SK-N-SH (cell line): ENCODE measurements around the gene ITGA1. TPM values are rescaled to one million over a fixed set of nuclear protein-coding genes. Genes with fewer than 3 reads are reported as not detected.

Source experiments
- CTCF ChIA-PET: fragments of 300-600, 350-600 bp; formaldehyde crosslinking; extraction: SDS; loops from one replicate; lab custom pipeline; 2021; lab: Yijun Ruan, JAX
- POLR2A ChIA-PET: fragments of 350-600 bp; sonication (Branson Sonifier 250); formaldehyde crosslinking; extraction: SDS; loops from one replicate; lab custom pipeline; 2020; ENCODE audit warnings: antibody characterized with exemption, inconsistent platforms; lab: Yijun Ruan, JAX
- DNase-seq: peaks from one replicate; pipeline ENCODE4 v3.0.0; 2012
- H2AFZ ChIP-seq: fragments of 200-600 bp; sonication (generic); 2 replicates; pipeline ENCODE4 v1.8.1; 2016; ENCODE audit warnings: antibody characterized with exemption, mild to moderate bottlenecking, low read depth
- H3F3A ChIP-seq: fragments of 200-600 bp; sonication (generic); replicated peaks from 2 replicates; pipeline ENCODE3; 2016; ENCODE audit warnings: antibody characterized with exemption, mild to moderate bottlenecking; ENCODE audit not compliant: insufficient read depth
- H3K27ac ChIP-seq, 2 experiments: fragments of 200-500 bp in 1 of 2; fragments of 200-600 bp in 1 of 2; sonication (Bioruptor generic) in 1 of 2; sonication (generic), shearing (Covaris generic) in 1 of 2; 2 replicates each; pipeline versions ENCODE4 v1.5.1 to v1.6.1; 2014 to 2016; ENCODE audit warnings: low read depth in 2 of 2, inconsistent platforms in 1 of 2, low read length in 1 of 2, mild to moderate bottlenecking in 1 of 2, mixed read lengths in 1 of 2
- H3K27me3 ChIP-seq: fragments of 200-600 bp; sonication (generic), shearing (Covaris generic); 2 replicates; pipeline ENCODE4 v1.6.1; 2016; ENCODE audit warnings: mixed run types; ENCODE audit not compliant: insufficient read depth
- H3K36me3 ChIP-seq, 2 experiments: fragments of 200-500 bp in 1 of 2; fragments of 200-600 bp in 1 of 2; sonication (Bioruptor generic) in 1 of 2; sonication (generic) in 1 of 2; replicated peaks in 1 of 2; 2 replicates each; pipeline versions ENCODE3 to v1.5.1; 2014 to 2016; ENCODE audit warnings: low read length in 1 of 2, mild to moderate bottlenecking in 1 of 2; ENCODE audit not compliant: insufficient read depth in 2 of 2, control insufficient read depth in 1 of 2
- H3K4me1 ChIP-seq, 2 experiments: fragments of 200-500 bp in 1 of 2; fragments of 200-600 bp in 1 of 2; sonication (Bioruptor generic) in 1 of 2; sonication (generic), shearing (Covaris generic) in 1 of 2; 2 replicates each; pipeline versions ENCODE4 v1.5.1 to v1.6.1; 2014 to 2016; ENCODE audit warnings: low read depth in 1 of 2, low read length in 1 of 2, mixed run types in 1 of 2; ENCODE audit not compliant: insufficient read depth in 2 of 2, control insufficient read depth in 1 of 2
- H3K4me2 ChIP-seq: fragments of 200-600 bp; sonication (generic), shearing (Covaris generic); 2 replicates; pipeline ENCODE4 v1.6.1; 2017; ENCODE audit warnings: mixed run types
- H3K4me3 ChIP-seq, 2 experiments: fragments of 200-500 bp in 1 of 2; fragments of 200-600 bp in 1 of 2; sonication (Bioruptor generic) in 1 of 2; sonication (generic), shearing (Covaris generic) in 1 of 2; 2 replicates each; pipeline versions ENCODE4 v1.5.1 to v1.8.1; 2014 to 2016; ENCODE audit warnings: low read depth in 2 of 2, inconsistent platforms in 1 of 2, low read length in 1 of 2, mild to moderate bottlenecking in 1 of 2, mixed read lengths in 1 of 2, moderate library complexity in 1 of 2
- H3K79me2 ChIP-seq: fragments of 200-600 bp; sonication (generic); 2 replicates; pipeline ENCODE4 v1.8.1; 2017; ENCODE audit warnings: mild to moderate bottlenecking; ENCODE audit not compliant: insufficient read depth
- H3K9ac ChIP-seq: fragments of 200-600 bp; sonication (generic); 2 replicates; pipeline ENCODE4 v1.6.1; 2017; ENCODE audit warnings: mixed run types
- H3K9me2 ChIP-seq: fragments of 200-600 bp; sonication (generic); 2 replicates; pipeline ENCODE4 v1.6.1; 2017; ENCODE audit warnings: mixed run types
- H3K9me3 ChIP-seq: fragments of 200-600 bp; sonication (generic); 2 replicates; pipeline ENCODE4 v1.6.1; 2017; ENCODE audit warnings: mixed run types, mild to moderate bottlenecking, moderate library complexity
- H4K20me1 ChIP-seq: fragments of 200-600 bp; sonication (generic); 2 replicates; pipeline ENCODE4 v1.6.1; 2017; ENCODE audit warnings: mild to moderate bottlenecking, mixed run types; ENCODE audit not compliant: insufficient read depth
- CTCF ChIP-seq: fragments of 200-600 bp; sonication (generic); IDR thresholded peaks from 2 replicates; pipeline ENCODE4 v1.6.1; 2017; ENCODE audit warnings: antibody characterized with exemption, mild to moderate bottlenecking, moderate library complexity
- ELF1 ChIP-seq: IDR thresholded peaks from 2 replicates; pipeline ENCODE4 v1.4.0; 2012
- GABPA ChIP-seq: IDR thresholded peaks from 2 replicates; pipeline ENCODE4 v1.4.0; 2012; ENCODE audit warnings: low read depth, mild to moderate bottlenecking
- GATA2 ChIP-seq: sonication (generic); formaldehyde crosslinking; IDR thresholded peaks from 2 replicates; pipeline ENCODE4 v1.5.0; 2020; ENCODE audit warnings: mild to moderate bottlenecking, missing genetic modification reagents
- IRF3 ChIP-seq: fragments of 150-350 bp; IDR thresholded peaks from 2 replicates; pipeline ENCODE4 v1.6.1; 2016; ENCODE audit warnings: mild to moderate bottlenecking, low read depth, low read length
- MEF2A ChIP-seq: IDR thresholded peaks from 2 replicates; pipeline ENCODE4 v1.4.0; 2012; ENCODE audit warnings: low read depth, borderline replicate concordance
- NFIC ChIP-seq: IDR thresholded peaks from 2 replicates; pipeline ENCODE4 v1.4.0; 2012; ENCODE audit warnings: borderline replicate concordance
- NRF1 ChIP-seq: IDR thresholded peaks from 2 replicates; pipeline ENCODE4 v1.6.1; 2012; ENCODE audit warnings: low read depth, mild to moderate bottlenecking, low read length
- PBX3 ChIP-seq: IDR thresholded peaks from 2 replicates; pipeline ENCODE4; 2012
- POLR2AphosphoS5 ChIP-seq: IDR thresholded peaks from 2 replicates; pipeline ENCODE4 v1.6.1; 2012; ENCODE audit warnings: low read depth, low read length
- SMC3 ChIP-seq: IDR thresholded peaks from 2 replicates; pipeline ENCODE4 v1.6.1; 2012; ENCODE audit warnings: low read depth, low read length, improper control_type of control experiment
- TEAD4 ChIP-seq: IDR thresholded peaks from 2 replicates; pipeline ENCODE4 v1.4.0; 2012; ENCODE audit warnings: mild to moderate bottlenecking, borderline replicate concordance; ENCODE audit not compliant: insufficient read depth
- USF1 ChIP-seq: IDR thresholded peaks from 2 replicates; pipeline ENCODE4 v1.4.0; 2012; ENCODE audit warnings: low read depth, borderline replicate concordance
- USF2 ChIP-seq: fragments of 150-350 bp; IDR thresholded peaks from 2 replicates; pipeline ENCODE4 v1.6.1; 2017; ENCODE audit warnings: antibody characterized with exemption, low read length, low read depth, borderline replicate concordance
- YY1 ChIP-seq: IDR thresholded peaks from 2 replicates; pipeline ENCODE4 v1.4.0; 2012; ENCODE audit warnings: low read depth, mild to moderate bottlenecking
- polyA plus RNA-seq, 3 experiments: library from polyadenylated mRNA; depleted of rRNA; stranded (reverse); fragments of >200 nt; gene quantifications; 2 replicates each; pipeline ENCODE4 v1.2.3, GENCODE V29; 2012

Gene ITGA1
- polyA plus RNA-seq, 1 of the 3 experiments (the other 2 are of a cell fraction) = 7.7 TPM

GRCh38 chr5:52842111-52842510, 54.4 kb downstream of the ITGA1 start:
- no peak overlapping the region for H3K4me2 ChIP-seq
- H3K9me3 ChIP-seq = no peaks in the 10 kb centered on the region
- peaks cover 5 to 29% of the 10 kb centered on the region in 2 experiments; a peak in 3 of 4 replicates for H3K4me1 ChIP-seq
- POLR2A ChIA-PET = interaction anchor here (0.6 kb wide), 1 partner anchor 155 kb away, joined by 3 read pairs; no protein-coding TSS in a partner anchor
- no peak overlapping the region for H3K4me3 ChIP-seq
- no peaks in the 10 kb centered on the region for H4K20me1 ChIP-seq
- H3K27ac ChIP-seq = no peak overlapping the region
- no peak overlapping the region for H3K9ac ChIP-seq
- H3K36me3 ChIP-seq = no peaks in the 10 kb centered on the region
- no peak for DNase-seq
- H3K79me2 ChIP-seq = no peaks in the 10 kb centered on the region
- TF ChIP-seq TEAD4 (no peak), GATA2 (no peak), SMC3 (no peak), USF1 (no peak), ELF1 (no peak), CTCF (no peak), PBX3 (no peak), NFIC (no peak), YY1 (no peak), POLR2AphosphoS5 (no peak), MEF2A (no peak), GABPA (no peak), USF2 (no peak), NRF1 (no peak), IRF3 (no peak)
- TF ChIP-seq, all 33 proteins: peak for 0
- Histone ChIP-seq H2AFZ (no peak overlapping the region), H3K27me3 (no peaks in the 10 kb centered on the region), H3F3A (peaks cover 12% of the 10 kb centered on the region), H3K9me2 (no peaks in the 10 kb centered on the region)
- CTCF ChIA-PET = no interaction called here
